OCI-LY1 (cell line): ENCODE data around the gene TMCC1.

ENCODE experiments used
- EZH2 ChIP-seq: fragments of 200-600 bp; sonication (generic), shearing (Covaris generic); IDR thresholded peaks from 2 replicates; pipeline ENCODE4 v1.8.0; 2017; ENCODE audit warnings: borderline replicate concordance, mixed run types, mild to moderate bottlenecking, antibody characterized with exemption, low read length, moderate library complexity, mixed read lengths
- TF ChIP-seq, protein P1 (sequence below): fragments of 200-600 bp; sonication (generic), shearing (Covaris generic); IDR thresholded peaks from 2 replicates; pipeline ENCODE4 v1.5.1; 2017; ENCODE audit warnings: mild to moderate bottlenecking, antibody characterized with exemption, low read length, moderate library complexity, mixed read lengths

DNA sequence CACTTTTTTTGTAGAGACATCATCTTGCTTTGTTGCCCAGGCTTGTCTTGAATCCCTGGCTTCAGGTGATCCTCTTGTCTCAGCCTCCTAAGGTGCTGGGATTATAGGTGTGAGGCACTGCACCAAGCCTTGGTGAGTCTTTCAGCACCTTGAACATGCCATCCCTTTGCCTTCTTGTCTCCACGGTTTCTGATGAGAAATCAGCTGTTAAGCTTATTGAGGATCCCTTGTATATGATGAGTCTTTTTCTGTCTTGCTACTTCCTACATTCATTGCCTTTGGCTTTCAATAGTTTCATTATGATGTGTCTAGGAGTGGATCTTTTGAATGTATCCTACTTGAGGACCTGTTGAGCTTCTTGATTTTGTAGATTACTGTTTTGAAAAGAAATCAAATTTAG is 35.9 kb upstream of the TMCC1 start:
- TF ChIP-seq, protein P1, sequence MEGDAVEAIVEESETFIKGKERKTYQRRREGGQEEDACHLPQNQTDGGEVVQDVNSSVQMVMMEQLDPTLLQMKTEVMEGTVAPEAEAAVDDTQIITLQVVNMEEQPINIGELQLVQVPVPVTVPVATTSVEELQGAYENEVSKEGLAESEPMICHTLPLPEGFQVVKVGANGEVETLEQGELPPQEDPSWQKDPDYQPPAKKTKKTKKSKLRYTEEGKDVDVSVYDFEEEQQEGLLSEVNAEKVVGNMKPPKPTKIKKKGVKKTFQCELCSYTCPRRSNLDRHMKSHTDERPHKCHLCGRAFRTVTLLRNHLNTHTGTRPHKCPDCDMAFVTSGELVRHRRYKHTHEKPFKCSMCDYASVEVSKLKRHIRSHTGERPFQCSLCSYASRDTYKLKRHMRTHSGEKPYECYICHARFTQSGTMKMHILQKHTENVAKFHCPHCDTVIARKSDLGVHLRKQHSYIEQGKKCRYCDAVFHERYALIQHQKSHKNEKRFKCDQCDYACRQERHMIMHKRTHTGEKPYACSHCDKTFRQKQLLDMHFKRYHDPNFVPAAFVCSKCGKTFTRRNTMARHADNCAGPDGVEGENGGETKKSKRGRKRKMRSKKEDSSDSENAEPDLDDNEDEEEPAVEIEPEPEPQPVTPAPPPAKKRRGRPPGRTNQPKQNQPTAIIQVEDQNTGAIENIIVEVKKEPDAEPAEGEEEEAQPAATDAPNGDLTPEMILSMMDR: no peak
- TF ChIP-seq EZH2: no peak
